Coronary artery (tissue), 2 donors: ENCODE measurements around the gene GRIK2.

Source experiments
- DNase-seq: peaks from one replicate; pipeline ENCODE4 v3.0.0-alpha.2; 2017; ENCODE audit warnings: low spot score
- H3K27ac ChIP-seq, 2 donors: fragments of 200-600 bp; sonication (generic); one replicate each; pipeline ENCODE4 v1.5.1; 2016 to 2019
- H3K4me3 ChIP-seq: fragments of 200-600 bp; sonication (generic); 2 replicates; pipeline ENCODE4 v1.5.1; 2016; ENCODE audit warnings: mild to moderate bottlenecking, moderate library complexity
- CTCF ChIP-seq: fragments of 200-600 bp; sonication (generic); IDR thresholded peaks from one replicate; pipeline ENCODE4 v1.5.1; 2019; ENCODE audit warnings: antibody characterized with exemption

Gene GRIK2

GRCh38 chr6:101826269-101826668 lies 432.8 kb downstream of the GRIK2 start:
- no peak for DNase-seq
- Histone ChIP-seq H3K4me3 (no peak overlapping the region), H3K27ac (no peak overlapping the region)
- TF ChIP-seq CTCF: no peak

DNA sequence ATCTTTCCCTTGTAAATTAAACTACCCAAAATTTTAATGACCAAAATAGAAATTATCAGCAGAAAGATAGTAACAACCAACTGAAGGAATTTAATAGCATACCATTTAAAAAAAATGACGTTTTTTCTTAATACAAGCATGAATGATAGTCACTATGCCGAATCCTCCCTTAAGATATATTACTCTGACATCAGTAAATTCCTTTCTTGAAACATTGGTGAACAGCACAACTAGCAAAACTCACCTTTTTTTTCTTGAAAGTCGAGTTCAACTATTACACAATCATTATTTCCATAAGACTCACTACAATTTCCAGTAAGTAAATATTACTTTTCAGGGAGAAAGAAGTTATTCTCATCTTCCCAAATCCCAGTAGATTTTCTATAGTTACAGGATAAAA lies 433.2 kb downstream of the GRIK2 start:
- Histone ChIP-seq H3K27ac (no peak overlapping the region), H3K4me3 (no peak overlapping the region)
- TF ChIP-seq CTCF: no peak
- no peak for DNase-seq

- H3K27ac ChIP-seq: no peak overlapping the region
- H3K4me3 ChIP-seq: no peak overlapping the region
- no peak for TF ChIP-seq CTCF
- DNase-seq: no peak
These were observed 437.1 kb downstream of the GRIK2 start for GRCh38 chr6:101830501-101831031.

GRCh38 chr6:101832371-101832770 lies 438.9 kb downstream of the GRIK2 start:
- TF ChIP-seq CTCF: no peak

GRCh38 chr6:101840100-101840499 lies 446.6 kb downstream of the GRIK2 start:
- DNase-seq: no peak
- Histone ChIP-seq H3K4me3 (no peak overlapping the region), H3K27ac (no peak overlapping the region)
- no peak for TF ChIP-seq CTCF

More at GRCh38 chr6:101832371-101832770, 438.9 kb downstream of the GRIK2 start:
- Histone ChIP-seq H3K27ac (no peak overlapping the region), H3K4me3 (no peak overlapping the region)
- no peak for DNase-seq

GRCh38 chr6:101845172-101845571 lies 451.7 kb downstream of the GRIK2 start:
- no peak overlapping the region for H3K27ac ChIP-seq
- DNase-seq: no peak
- H3K4me3 ChIP-seq: no peak overlapping the region
- no peak for TF ChIP-seq CTCF

GRCh38 chr6:101845621-101846020 lies 452.1 kb downstream of the GRIK2 start:
- no peak for TF ChIP-seq CTCF
- Histone ChIP-seq H3K27ac (no peak overlapping the region), H3K4me3 (no peak overlapping the region)
- DNase-seq: no peak
